ENCODE data around the gene PAAF1.

DNA sequence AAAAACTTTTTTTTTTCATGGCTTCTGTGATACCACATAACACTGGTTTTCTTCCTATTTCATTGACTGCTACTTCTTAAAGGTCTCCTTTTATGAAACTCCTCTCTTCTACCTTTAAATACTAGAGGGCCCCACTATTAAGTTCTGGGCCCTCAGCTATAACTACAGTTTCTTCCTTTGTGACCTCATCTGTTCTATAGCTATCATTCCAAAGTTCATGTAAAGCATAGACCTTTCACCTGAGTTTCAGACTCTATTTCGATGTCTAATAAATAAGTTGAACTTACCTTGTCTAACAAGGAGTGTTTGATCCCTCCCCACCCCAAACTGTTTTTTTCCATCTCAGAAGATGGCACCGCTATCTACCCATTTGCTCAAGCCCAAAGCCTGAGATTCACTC is 35.2 kb downstream of the PAAF1 start:
- TF ChIP-seq, protein P1, sequence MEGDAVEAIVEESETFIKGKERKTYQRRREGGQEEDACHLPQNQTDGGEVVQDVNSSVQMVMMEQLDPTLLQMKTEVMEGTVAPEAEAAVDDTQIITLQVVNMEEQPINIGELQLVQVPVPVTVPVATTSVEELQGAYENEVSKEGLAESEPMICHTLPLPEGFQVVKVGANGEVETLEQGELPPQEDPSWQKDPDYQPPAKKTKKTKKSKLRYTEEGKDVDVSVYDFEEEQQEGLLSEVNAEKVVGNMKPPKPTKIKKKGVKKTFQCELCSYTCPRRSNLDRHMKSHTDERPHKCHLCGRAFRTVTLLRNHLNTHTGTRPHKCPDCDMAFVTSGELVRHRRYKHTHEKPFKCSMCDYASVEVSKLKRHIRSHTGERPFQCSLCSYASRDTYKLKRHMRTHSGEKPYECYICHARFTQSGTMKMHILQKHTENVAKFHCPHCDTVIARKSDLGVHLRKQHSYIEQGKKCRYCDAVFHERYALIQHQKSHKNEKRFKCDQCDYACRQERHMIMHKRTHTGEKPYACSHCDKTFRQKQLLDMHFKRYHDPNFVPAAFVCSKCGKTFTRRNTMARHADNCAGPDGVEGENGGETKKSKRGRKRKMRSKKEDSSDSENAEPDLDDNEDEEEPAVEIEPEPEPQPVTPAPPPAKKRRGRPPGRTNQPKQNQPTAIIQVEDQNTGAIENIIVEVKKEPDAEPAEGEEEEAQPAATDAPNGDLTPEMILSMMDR (IDR thresholded peaks at IDR 0.05), result no peak
- no peak for TF ChIP-seq EZH2 (IDR thresholded peaks at IDR 0.05)
